22Rv1 (cell line): ENCODE results near the gene ALX3.

Experiments
- ZFX ChIP-seq: fragments of 450-650 bp; IDR thresholded peaks from 2 replicates; pipeline ENCODE4 v1.6.1; 2017; ENCODE audit warnings: antibody characterized with exemption, borderline replicate concordance
- TF ChIP-seq, protein P1 (sequence below): fragments of 450-650 bp; IDR thresholded peaks from 2 replicates; pipeline ENCODE4 v1.5.1; 2017; ENCODE audit warnings: mild to moderate bottlenecking

DNA sequence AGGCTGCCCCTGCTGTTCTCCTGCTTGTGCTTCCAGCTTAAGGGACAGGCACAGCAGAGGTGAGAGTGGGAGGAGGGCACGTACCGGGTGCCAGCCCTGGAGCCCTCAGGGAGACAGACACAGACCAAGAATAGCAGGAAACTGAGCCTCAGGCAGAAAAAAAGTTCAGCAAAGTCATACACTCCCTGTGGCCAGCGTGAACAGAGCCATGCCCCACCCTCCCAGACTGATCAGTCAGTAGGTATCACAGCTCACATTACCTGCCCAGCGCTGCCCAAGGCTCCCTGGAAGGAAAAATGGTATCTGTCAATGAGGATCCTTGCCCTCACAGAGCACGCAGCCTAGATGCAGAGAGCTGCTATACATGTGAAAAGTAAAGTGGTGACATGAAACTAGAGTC lies 43.1 kb upstream of the ALX3 start:
- TF ChIP-seq, protein P1, sequence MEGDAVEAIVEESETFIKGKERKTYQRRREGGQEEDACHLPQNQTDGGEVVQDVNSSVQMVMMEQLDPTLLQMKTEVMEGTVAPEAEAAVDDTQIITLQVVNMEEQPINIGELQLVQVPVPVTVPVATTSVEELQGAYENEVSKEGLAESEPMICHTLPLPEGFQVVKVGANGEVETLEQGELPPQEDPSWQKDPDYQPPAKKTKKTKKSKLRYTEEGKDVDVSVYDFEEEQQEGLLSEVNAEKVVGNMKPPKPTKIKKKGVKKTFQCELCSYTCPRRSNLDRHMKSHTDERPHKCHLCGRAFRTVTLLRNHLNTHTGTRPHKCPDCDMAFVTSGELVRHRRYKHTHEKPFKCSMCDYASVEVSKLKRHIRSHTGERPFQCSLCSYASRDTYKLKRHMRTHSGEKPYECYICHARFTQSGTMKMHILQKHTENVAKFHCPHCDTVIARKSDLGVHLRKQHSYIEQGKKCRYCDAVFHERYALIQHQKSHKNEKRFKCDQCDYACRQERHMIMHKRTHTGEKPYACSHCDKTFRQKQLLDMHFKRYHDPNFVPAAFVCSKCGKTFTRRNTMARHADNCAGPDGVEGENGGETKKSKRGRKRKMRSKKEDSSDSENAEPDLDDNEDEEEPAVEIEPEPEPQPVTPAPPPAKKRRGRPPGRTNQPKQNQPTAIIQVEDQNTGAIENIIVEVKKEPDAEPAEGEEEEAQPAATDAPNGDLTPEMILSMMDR: no peak
- TF ChIP-seq ZFX: no peak
